ENCODE results near the gene PRPSAP2.

DNA sequence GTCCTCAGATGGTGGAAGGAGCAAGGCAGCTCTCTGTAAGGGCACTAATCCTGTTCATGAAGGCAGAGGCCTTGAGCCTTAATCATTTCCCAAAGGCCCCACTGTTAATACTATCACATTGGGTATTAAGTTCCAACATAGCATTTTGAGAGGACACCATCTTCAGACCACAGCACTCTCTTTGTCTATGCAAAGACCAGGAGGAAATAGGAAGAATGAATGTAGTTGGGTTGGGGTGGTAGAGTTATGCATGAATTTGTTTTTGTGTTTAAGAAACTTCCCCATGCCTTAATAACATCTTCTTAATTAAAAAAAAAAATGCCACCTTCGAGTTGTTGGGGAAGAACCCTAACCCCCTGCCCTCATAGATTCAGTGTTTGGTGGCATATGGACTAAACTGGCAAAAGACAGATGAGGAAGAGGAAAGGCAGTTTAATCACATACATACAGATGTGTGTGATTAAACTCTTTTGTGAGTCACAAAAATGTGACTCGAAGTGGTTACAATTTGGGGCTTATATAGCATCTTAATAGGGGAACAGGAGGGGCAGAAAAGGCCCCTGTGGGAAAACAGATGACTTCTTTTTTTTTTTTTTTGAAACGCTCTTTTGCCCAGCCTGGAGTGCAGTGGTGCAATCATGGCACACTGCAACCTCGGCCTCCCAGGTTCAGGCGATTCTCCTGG lies 59.0 kb downstream of the PRPSAP2 start:
- TF ChIP-seq, protein P1, sequence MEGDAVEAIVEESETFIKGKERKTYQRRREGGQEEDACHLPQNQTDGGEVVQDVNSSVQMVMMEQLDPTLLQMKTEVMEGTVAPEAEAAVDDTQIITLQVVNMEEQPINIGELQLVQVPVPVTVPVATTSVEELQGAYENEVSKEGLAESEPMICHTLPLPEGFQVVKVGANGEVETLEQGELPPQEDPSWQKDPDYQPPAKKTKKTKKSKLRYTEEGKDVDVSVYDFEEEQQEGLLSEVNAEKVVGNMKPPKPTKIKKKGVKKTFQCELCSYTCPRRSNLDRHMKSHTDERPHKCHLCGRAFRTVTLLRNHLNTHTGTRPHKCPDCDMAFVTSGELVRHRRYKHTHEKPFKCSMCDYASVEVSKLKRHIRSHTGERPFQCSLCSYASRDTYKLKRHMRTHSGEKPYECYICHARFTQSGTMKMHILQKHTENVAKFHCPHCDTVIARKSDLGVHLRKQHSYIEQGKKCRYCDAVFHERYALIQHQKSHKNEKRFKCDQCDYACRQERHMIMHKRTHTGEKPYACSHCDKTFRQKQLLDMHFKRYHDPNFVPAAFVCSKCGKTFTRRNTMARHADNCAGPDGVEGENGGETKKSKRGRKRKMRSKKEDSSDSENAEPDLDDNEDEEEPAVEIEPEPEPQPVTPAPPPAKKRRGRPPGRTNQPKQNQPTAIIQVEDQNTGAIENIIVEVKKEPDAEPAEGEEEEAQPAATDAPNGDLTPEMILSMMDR (IDR thresholded peaks at IDR 0.05; ENCODE audit: insufficient read depth, low read length, poor library complexity, severe bottlenecking): no peak
- no peak for TF ChIP-seq EZH2phosphoT487 (conservative IDR thresholded peaks at IDR 0.05; ENCODE audit: low read length)

All from SU-DHL-6 (cell line).